ENCODE results near the gene BCAS1.

BCAS1 gene

DNA sequence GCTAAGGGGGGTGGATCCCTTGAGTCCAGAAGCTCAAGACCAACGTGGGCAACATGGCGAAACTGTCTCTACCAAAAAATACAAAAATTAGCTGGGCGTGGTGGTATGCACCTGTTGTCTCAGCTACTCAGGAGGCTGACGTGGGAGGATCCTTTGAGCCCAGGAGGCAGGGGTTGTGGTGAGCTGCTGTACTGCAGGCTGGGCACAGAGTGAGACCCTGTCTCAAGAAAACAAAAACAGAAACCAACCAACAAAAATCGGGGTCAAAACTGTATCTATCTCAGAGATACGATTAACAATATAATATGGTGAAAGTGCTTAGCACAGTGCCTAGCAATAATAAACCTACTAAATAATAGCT is 20.7 kb upstream of the BCAS1 start:
- Histone ChIP-seq H3K27ac (ENCODE audit: low read length) (no peak overlapping the region), H3K9ac (ENCODE audit: low read length) (no peak overlapping the region), H4K20me1 (ENCODE audit: insufficient read depth, low read length) (no peaks in the 10 kb centered on the region), H3K4me1 (ENCODE audit: low read length) (peaks cover 4% of the 10 kb centered on the region; the same call in 1 of the 2 replicates), H3K36me3 (replicated peaks; ENCODE audit: insufficient read depth, low read length) (no peaks in the 10 kb centered on the region), H3K4me2 (ENCODE audit: low read depth, low read length) (no peak overlapping the region), H3K79me2 (ENCODE audit: low read length) (no peaks in the 10 kb centered on the region), H3K9me3 (replicated peaks; ENCODE audit: insufficient read depth, low read length) (no peaks in the 10 kb centered on the region), H3K4me3 (ENCODE audit: low read length) (no peak overlapping the region), H3F3A (ENCODE audit: insufficient read depth, low read length) (no peaks in the 10 kb centered on the region), H3K27me3 (replicated peaks; ENCODE audit: insufficient read depth, low read length) (no peaks in the 10 kb centered on the region), H3K9me2 (replicated peaks; ENCODE audit: insufficient read depth, low read length) (no peaks in the 10 kb centered on the region), H2AFZ (ENCODE audit: low read length) (no peak overlapping the region)
- DNase-seq, result no peak
- TF ChIP-seq, protein P1, sequence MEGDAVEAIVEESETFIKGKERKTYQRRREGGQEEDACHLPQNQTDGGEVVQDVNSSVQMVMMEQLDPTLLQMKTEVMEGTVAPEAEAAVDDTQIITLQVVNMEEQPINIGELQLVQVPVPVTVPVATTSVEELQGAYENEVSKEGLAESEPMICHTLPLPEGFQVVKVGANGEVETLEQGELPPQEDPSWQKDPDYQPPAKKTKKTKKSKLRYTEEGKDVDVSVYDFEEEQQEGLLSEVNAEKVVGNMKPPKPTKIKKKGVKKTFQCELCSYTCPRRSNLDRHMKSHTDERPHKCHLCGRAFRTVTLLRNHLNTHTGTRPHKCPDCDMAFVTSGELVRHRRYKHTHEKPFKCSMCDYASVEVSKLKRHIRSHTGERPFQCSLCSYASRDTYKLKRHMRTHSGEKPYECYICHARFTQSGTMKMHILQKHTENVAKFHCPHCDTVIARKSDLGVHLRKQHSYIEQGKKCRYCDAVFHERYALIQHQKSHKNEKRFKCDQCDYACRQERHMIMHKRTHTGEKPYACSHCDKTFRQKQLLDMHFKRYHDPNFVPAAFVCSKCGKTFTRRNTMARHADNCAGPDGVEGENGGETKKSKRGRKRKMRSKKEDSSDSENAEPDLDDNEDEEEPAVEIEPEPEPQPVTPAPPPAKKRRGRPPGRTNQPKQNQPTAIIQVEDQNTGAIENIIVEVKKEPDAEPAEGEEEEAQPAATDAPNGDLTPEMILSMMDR (IDR thresholded peaks at IDR 0.05; ENCODE audit: low read length), result no peak
- TF ChIP-seq EZH2 (optimal IDR thresholded peaks at IDR 0.05; ENCODE audit: low read depth, low read length) (no peak), EZH2phosphoT487 (IDR thresholded peaks at IDR 0.05; ENCODE audit: low read length) (no peak)

DNA sequence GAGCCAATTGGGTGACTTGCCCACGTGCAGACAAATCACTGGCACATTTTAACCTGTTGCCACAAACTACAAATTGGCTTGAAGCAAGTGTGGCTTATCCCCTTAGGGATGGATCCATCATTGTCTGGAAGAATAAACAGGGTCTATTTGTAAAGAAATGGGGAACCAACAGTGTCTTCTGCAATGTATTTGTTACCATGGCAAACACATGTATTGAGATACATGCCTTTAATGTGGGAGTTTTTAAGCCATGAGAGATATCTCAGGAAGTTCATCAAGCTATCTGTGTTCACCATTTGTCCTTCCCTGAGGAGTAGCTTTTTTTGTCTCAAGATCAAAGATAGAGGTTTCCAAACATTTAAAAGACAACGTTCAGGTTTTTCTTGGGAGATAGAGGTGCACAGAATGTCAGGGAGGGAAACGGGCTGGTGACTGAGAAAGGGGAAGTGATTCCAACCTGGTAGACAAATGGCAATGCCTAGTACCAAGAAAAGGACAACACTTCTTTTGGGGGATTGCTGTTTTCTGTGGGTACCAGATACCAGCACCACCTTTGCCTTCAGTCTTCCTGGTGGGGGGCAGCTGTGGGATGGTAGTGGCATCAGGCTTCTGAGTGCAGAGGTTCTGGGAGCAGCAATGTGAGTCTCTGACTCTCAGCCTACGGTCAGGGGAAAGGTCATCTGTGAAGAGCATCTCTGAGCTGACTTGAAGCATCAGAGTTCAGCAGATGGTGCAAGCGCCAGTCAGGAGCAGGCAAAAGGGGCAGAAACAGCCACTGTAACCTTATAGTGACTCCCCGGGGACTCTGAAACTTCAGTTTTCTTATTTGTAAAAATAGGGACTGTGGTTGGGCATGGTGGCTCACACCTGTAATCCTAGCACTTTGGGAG is 20.1 kb upstream of the BCAS1 start:
- H3F3A ChIP-seq (ENCODE audit: insufficient read depth, low read length), result no peaks in the 10 kb centered on the region
- H3K9ac ChIP-seq (ENCODE audit: low read length), result no peak overlapping the region
- no peak for TF ChIP-seq EZH2 (optimal IDR thresholded peaks at IDR 0.05; ENCODE audit: low read depth, low read length)
- no peak for TF ChIP-seq EZH2phosphoT487 (IDR thresholded peaks at IDR 0.05; ENCODE audit: low read length)
- TF ChIP-seq, protein P1 (IDR thresholded peaks at IDR 0.05; ENCODE audit: low read length), result no peak
- no peaks in the 10 kb centered on the region for H3K9me2 ChIP-seq (replicated peaks; ENCODE audit: insufficient read depth, low read length)
- no peak overlapping the region for H3K27ac ChIP-seq (ENCODE audit: low read length)
- H3K9me3 ChIP-seq (replicated peaks; ENCODE audit: insufficient read depth, low read length), result no peaks in the 10 kb centered on the region
- no peaks in the 10 kb centered on the region for H3K36me3 ChIP-seq (replicated peaks; ENCODE audit: insufficient read depth, low read length)
- no peaks in the 10 kb centered on the region for H4K20me1 ChIP-seq (ENCODE audit: insufficient read depth, low read length)
- no peak overlapping the region for H2AFZ ChIP-seq (ENCODE audit: low read length)
- no peak overlapping the region for H3K4me2 ChIP-seq (ENCODE audit: low read depth, low read length)
- peaks cover 4% of the 10 kb centered on the region; the same call in 1 of the 2 replicates for H3K4me1 ChIP-seq (ENCODE audit: low read length)
- DNase-seq, result no peak
- no peaks in the 10 kb centered on the region for H3K79me2 ChIP-seq (ENCODE audit: low read length)
- H3K27me3 ChIP-seq (replicated peaks; ENCODE audit: insufficient read depth, low read length), result no peaks in the 10 kb centered on the region
- H3K4me3 ChIP-seq (ENCODE audit: low read length), result no peak overlapping the region

DNA sequence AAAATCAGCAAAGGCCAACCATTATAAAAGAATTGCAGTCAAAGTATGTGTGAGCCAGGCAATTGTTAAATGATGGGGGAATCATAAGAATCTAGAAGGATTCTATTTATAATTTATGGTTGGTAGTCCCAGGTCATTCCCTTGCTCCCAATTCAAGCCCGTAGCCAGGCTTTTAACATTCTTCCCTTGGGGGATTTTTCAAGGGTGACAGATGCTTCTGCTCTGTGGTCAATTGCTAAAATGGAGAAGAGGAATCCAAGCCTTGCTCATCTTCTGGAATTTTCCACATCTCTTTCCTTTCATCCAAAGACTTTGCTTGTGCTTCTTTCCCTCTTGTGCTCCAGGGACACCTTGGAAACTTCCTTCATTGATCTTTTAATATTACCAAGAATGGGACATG is 18.0 kb upstream of the BCAS1 start:
- Histone ChIP-seq H3K36me3 (replicated peaks; ENCODE audit: insufficient read depth, low read length) (no peaks in the 10 kb centered on the region), H3K9me2 (replicated peaks; ENCODE audit: insufficient read depth, low read length) (no peaks in the 10 kb centered on the region), H3K4me2 (ENCODE audit: low read depth, low read length) (no peak overlapping the region), H3F3A (ENCODE audit: insufficient read depth, low read length) (no peaks in the 10 kb centered on the region), H3K4me3 (ENCODE audit: low read length) (no peak overlapping the region), H3K79me2 (ENCODE audit: low read length) (no peaks in the 10 kb centered on the region), H3K9me3 (replicated peaks; ENCODE audit: insufficient read depth, low read length) (no peaks in the 10 kb centered on the region), H3K9ac (ENCODE audit: low read length) (no peak overlapping the region), H3K27me3 (replicated peaks; ENCODE audit: insufficient read depth, low read length) (no peaks in the 10 kb centered on the region), H3K27ac (ENCODE audit: low read length) (no peak overlapping the region), H3K4me1 (ENCODE audit: low read length) (peaks cover 4% of the 10 kb centered on the region; the same call in 1 of the 2 replicates), H2AFZ (ENCODE audit: low read length) (no peak overlapping the region), H4K20me1 (ENCODE audit: insufficient read depth, low read length) (no peaks in the 10 kb centered on the region)
- TF ChIP-seq EZH2phosphoT487 (IDR thresholded peaks at IDR 0.05; ENCODE audit: low read length) (no peak), EZH2 (optimal IDR thresholded peaks at IDR 0.05; ENCODE audit: low read depth, low read length) (no peak)
- TF ChIP-seq, protein P1 (IDR thresholded peaks at IDR 0.05; ENCODE audit: low read length), result no peak
- DNase-seq, result no peak
